LoVo (cell line): Measurements from ENCODE around the gene KIAA1755.

Source experiments
- DNase-seq: peaks from one replicate; pipeline ENCODE4 v3.0.0-alpha.2; 2016; ENCODE audit warnings: low spot score

The KIAA1755 gene

DNA sequence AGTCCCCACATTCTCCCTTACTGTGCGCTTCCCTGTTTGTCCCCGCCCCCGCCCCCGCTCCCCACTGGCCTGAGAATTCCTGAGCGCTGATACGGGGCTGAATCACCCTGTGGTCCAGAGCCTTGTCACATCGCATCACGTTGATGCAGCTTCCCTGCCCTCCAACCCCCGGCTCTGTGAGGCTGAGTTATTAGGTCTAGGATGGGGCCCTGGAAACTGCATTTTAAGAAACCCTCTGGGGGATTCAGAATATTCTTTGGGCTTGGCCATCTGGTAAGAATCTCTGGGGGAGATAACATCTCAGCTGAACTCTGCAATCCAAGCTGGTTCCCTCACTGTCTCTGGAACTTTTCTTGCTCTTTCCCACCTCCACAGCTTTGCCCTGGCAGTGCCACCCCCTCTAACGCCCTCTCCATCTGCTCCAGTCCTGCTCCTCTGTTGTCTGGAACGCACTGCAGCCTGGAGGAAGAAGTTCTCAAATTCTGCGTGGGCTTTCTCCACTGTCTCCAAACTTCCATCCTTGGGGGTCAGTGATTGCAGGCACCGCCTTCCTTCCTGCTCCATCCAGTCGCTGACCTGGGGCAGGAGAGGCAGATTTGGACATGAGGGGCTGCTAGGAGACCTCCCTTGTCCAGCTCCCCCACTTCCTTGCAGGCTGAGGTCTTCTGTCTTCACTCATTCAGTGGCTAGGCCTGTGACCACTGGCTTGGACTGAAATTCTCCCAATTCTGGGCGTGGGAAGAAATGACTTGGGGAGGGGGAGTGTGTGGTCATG is 42.6 kb downstream of the KIAA1755 start:
- peak; percentile 23 for DNase-seq

DNA sequence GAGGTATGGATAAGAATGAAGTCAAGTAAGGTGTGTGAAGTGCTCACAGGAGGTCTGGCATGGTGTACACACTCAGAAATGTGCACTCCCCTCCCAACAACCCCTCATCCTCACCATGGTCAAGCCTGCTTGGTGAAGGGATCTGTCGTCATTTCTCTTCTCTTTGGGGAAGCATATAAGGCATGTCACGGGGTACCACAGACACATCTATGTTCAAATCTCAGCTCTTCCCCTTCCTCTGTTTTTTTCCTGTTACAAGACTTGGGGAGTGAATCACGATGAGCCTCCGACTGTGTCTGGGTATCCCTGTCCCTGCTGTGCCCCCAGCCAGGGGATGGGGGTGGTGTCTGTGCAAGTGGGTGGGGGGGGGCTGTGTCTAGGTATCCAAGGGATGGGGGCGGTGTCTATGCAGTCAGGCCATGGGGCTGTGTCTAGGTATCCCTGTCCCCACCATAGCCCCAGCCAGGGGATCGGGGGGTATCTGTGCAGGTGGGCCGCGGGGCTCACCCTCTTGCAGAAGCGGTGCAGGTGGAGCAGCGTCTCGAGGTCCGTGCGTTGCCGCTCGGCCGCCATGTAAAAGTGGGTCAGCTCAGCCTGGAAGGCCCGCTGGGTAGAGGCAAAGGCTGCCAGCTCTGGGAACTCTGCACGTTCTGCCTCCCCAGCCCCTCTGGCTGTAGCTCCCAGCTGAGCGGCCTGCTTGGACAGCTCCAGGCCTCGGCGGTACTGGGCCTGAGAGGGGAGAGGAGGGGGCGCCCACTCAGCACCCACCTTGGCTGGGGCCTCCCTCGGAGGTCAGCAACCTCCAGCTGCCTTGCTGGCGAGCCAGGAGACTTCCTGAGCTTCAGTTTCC is 43.6 kb downstream of the KIAA1755 start:
- no peak for DNase-seq

DNA sequence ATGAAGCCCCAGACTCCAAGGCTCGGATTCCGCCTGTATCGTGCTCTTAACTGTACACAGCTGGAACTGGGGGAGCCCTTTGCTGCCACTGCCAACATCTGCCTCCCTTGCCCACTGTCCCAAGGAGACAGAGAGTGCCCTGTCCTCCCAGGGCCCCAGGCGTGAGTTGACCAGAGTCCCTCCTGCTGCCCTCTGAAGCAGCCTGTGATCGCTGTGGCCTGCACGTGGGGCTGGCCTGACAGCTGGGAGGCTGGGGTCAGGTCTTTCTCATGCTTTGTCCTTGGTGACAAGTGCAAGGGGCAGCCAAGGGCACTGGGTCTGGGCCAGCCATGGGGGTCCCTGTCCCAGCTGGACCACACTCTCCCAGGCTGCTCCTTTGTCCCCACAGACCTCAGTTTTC is 44.3 kb downstream of the KIAA1755 start:
- DNase-seq = no peak

DNA sequence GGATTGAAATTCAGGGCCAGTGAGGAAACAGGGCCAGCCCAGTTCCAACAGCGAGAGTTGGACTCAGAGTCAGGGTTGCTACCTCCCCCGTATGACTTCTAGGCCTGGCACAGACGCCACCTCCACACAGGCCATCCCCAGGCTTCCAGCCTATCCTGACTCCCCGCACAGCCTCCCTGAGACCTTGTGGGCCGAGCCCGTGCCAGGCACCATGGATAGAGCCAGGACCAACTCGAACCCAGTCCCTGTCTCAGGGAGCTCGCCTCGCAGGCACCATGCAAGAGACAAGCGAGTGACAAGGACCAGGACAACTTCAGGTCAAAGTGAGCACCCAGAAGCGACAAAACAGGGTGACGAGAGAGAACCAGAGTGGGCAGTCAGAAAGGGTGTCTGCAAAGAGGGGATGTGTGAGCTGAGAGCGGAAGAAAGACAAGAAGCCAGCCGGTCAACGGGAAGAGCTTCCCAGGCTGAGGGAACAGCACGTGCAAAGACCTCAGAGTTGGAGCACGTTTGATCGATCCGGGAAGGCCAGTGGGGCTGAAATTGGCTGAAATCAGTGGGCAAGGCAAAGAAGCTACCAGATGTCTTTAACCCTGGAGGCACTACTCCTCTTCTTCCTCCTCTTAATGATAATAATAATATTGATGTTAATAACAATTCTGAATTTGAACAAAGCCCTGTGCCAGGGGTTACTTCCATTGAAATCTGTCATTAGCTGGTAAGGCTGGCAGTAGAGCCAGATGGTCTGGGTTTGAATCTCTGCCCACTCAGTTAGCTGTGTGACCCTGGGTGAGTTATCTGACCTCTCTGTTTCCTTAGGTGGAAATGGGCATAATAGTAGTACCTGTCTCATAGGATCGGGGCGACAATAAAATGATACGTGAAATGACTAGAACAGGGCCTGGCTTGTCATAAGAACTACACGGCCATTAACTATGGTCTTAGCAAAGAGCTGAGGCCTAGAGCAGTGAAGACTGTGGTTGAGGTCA is 45.0 kb downstream of the KIAA1755 start:
- DNase-seq = no peak

DNA sequence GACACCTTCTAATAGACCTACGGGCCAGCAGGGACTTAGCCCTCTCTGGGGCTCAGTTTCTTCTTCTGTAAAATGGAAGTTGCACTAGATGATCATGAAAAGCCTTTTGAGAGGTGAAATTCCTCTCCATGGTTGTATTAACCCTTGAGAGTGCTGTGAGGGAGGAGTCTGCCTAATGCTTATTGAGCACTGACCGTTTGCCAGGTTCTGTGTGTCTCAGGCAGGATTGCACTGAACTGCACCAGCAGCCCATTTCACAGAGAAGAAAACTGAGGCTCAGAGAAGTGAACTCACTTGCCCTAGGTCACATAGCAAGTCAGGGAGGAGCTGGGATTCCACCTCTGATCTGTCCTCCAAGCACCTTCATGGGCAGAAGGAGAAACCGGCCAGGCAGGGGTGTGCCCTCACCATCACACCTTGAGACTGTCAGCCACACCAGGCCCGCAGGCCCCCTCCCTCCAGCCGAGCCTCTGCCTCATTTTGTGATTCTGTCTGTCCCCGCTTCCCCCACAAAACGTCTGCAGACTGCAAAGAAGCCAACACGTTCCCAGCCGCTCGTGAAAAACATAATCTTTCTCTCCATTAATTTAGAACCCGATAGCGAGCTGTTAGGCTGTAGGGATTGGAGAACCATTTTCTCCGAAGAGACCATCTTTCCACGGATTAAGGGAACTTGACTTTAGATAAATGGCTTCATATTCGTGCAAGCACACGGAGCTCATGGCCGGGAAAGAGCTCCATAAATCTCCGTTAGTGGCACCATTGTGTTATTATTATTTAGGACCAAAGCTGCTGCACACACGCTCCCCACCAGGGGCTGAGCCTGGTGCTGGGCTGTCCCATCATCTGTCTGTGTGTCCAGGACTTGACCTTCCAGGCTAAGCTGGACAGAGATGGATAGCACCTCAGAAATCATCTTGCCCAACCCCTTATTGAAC is 46.0 kb downstream of the KIAA1755 start:
- no peak for DNase-seq

DNA sequence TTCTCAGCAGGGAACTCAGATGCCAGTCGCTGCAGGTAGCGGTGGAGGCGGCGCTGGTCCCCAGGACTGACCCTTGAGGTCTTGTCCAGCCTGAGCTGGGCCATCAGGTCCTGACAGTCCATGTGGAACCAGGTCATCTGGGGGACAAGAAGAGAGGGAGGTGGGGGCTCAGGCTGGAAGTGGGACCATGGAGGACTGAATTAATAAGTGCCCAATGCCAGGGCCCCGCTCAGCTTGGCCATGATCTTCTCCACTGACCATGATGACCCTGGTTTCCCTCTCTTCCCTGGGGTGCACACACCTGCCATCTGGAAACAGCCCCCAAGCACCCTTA is 47.0 kb downstream of the KIAA1755 start:
- no peak for DNase-seq

DNA sequence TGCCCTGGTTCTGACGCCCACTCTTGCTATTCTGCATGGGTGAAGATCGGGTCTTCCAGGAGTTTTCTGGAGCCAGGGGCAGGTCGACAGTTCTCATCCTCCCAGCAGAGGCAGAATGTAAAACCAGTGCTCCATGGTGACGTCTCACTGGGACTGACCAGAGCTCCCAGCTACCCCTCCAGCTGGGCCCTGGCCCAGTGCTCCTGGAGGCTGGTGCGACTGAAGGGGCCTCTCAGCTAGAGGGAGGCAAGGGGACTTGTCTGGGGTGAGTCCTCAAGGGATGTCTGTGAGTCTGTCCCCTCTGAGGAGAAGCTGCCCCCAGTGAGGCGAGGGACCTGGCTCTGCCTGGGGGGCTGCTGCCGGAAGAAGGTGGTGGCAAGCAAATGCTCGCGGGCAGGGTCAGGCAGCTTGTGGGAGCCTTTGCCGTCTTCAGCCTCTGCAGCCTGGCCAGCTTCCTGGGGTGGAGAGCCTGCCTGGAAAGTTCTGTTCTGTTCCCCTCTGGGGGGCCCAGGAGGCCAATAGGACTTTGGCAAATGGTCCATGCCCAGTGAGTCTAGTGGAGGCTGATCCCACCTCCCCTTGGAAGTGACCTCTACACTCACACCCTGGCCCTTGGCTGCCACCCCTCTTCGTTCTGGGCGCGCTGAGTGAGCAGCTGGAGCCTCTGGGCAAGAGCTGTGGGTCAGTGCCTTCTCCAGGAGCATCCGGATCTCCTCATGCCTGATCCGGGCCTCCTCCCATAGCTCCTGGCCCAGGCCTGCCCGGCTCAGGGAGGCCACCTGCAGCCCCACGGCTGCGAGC is 47.5 kb downstream of the KIAA1755 start:
- no peak for DNase-seq

DNA sequence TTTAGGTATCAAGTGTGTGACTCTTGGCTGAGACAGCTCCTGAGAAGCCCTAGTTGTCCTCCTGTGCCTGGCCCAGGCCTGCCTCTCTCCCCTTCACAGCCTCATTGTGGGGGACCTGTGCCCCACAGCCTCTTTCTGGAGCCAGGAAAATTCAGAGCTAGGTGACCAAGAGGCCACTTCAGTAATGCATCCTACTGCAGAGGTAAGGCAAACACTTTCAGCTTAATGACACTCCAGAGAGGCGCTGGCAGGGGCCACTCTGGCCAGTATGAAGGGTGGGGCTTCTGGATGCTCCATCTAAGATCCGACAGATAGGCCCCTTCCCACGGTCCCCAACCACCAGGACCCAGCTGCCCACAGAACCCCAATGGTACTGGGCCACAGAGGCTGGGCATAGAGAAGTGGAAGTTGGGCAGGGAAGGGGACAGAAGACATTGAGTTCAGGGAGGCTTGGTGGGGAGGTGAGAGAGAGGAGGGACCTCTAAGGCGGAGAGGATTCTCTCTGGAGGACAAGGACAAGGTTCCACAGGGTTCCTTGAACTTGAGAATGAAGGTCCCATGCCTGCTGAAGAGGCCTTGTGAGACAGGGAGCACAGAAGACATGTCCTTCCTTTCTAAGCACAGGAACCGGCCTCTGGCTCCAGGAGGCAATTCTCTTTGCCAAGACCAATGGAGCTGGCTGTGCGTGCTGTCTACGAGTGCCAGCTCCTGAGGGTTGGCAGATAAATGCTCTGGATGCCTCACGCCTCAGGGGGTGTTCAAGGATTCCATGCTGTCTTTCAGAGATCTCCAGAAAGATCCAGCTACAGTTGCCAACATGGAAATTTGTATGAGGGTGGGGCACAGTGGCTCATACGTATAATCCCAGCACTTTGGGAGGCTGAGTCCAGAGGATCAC is 49.1 kb downstream of the KIAA1755 start:
- DNase-seq = no peak

DNA sequence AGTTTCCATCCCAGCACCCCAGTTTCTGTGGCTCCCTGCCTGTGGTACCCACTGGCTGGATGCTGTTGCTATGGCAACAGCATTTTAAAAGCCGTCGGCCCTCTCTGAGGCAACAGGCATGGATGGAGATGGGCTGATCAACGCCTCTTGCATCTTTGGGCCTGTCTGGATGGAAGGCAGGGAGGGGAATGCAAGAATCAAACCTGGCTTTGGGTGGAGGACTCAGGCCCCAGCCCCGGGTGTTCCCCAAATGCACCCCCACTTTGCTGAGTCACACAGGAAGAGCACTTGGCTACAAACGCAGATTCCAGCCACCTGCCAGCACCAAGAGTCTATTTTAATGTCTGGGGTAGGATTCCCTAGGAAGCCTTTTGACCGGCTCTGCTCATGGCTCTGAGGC is 49.8 kb downstream of the KIAA1755 start:
- DNase-seq = no peak

DNA sequence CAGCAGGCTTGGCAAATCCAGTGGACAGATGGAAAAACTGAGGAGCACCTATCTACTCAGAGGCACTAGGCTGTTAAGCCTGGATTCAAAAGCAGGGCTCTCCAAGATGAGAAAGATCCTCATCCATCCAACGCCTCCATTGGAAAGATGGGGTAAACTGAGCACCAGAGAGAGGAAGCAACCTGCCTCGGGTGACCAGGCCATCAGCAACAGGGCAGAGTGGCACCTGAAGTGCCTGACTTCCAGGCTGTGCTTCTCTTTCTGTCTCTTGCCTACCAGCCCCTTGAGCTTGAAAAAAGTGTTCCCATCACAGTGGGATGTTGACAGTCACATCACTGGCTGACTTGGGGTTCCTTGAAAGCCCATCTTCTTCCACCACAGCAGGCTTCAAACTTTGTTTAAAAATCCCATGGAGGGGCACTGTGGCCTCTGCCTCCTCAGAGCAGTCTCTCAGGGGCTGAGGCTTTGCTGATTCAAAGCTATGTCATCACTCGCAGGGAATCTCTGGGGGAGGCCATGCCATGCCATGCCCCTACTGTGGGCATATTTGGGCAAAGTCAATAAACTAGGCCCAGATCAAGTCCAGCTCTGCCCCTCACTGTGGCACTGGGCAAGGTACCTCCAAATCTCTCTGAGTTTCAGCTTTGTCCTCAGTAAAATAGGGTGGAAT is 50.7 kb downstream of the KIAA1755 start:
- no peak for DNase-seq

DNA sequence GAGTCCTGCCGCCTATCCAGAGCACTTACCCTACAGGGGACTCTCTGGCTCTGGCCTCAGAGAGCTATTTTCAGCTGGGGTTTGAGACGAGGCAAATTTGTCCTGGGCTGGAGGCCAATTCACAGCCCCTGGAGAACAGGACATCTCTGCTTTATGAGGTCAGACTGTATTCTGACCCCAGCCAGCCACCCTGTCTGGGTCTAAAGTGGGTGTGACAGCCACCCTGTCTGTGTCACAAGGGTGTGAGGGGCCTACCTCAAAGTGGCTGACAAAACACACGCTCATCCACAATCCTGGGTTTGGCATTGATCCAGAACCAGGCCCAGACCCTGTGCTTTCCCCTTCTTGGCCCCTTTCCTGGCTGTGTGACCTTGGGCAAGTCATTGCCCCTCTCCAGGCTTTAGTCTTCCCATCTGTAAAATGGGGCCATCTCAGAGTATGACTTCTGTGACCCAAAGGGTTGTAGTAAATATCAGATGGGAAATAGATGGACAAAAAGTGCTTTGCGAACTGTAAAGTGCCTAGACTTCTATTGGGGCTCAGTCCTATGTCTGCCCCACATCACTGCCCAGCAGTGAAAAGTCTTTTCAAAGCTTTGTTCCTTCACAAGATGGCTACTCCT is 51.4 kb downstream of the KIAA1755 start:
- DNase-seq = no peak

DNA sequence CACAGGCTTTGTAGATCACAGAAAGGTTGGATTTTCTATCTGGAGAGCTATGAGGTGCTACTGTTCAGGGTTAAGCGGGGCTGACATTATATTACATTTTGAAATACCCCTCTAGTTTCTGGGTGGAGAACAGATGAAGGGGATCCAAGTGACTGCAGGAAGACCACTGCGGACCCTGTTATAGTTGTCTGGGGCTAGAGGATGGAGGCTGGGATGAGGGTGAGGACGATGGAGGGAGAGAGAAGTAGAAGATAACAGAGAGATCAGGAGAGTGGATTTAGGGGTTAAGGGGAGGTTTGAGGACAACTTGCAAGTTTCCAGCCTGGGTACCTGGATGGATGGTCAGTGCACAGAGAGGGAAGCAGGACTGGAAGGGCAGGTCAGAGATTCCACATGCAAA is 52.0 kb downstream of the KIAA1755 start:
- no peak for DNase-seq

DNA sequence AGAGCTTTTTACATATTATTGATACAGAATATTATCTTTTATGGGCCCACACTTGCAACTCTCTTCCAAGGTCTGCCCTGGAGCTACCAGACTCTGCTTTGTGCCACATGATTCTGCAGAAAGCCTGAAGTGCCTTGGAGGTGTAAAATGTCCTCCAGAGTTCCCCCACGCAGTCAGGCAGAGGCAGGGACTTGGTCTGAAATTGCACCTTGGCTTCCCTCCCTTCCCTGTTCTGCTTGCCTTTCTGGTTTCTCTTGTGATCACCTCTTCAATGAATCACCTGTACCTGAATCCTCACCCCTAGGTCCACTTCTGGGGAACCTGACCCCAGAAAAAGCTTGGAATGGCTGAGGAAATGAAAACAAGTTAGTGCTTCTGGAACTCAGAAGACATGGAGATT is 52.4 kb downstream of the KIAA1755 start:
- DNase-seq = no peak

DNA sequence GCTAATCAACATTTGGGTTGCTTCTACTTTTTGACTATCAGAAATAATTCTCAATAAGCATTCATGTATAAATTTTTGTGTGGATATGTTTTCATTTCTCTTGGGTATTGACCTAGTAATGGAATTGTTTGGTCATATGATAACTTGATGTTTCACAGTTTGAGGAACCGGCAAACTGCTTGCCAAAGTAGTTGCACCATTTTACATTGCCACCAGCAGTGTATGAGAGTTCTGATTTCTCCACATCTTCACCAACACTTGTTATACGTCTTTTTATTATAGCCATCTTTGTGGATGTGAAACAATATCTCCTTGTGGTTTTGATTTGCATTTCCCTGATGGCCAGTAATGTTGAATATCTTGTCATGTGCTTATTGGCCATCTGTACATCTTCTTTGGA is 52.9 kb downstream of the KIAA1755 start:
- DNase-seq = no peak

DNA sequence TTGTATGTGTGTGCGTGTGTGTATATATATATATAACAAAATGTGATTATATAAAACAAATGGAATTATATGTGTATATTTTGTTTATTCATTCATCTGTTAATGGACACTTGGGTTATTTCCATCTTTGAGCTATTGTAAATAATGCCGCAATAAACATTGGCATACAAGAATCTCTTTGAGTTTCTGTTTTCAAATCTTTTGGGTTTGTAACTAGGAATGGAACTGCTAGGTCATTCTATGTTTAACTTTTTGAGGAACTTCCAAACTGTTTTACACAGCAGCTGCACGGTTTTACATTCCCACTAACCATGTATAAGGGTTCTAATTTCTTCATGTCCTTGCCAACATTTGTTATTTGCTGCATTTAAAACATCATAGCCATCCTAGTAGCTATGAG is 55.5 kb downstream of the KIAA1755 start:
- no peak for DNase-seq

DNA sequence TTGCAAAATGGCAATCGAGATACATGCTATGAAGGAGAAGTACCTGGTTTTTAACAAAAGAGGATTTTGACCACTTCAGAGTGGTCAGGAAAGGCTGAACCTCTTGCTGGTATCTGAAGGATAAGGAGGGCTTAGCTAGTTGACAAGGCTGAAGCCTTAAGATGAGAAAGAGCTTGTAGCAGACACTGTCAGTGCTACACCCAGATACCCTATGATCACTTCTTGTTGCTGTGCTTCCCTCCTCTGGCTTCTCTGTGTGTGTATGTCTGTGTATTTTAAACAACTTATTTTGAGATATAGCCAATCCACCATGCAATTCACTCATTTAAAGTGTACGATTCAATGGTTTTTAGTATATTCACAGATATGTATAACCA is 56.6 kb downstream of the KIAA1755 start:
- DNase-seq = no peak

DNA sequence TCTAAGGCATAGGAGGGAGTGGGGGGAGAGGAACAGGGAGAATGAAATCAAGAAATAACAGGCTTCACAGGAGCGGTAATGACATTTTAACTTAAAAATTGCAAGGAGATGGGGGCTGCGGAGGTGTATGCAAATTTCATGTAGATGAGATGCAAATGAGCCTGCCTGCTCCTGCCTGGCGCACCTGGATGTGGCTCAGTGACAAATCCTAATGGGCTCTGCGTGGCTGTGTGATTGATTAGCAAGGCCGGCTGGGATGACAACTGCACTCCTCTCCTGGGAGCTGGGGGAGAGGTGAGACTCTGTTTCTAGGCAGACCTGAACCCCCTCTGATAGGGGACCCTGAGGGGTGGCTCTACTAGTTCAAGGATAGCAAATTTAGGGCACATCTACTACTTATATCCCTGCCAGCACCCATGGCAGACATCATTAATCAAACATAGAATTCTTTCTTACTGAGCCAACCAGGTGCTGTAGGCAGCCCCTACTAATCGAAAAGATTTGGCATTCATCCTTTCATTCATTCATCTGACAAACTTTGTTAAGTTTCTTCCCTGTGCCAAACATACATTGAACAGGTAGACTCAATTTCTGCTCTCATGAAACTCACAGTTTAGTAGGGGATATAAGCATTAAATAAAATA is 57.1 kb downstream of the KIAA1755 start:
- DNase-seq = no peak

DNA sequence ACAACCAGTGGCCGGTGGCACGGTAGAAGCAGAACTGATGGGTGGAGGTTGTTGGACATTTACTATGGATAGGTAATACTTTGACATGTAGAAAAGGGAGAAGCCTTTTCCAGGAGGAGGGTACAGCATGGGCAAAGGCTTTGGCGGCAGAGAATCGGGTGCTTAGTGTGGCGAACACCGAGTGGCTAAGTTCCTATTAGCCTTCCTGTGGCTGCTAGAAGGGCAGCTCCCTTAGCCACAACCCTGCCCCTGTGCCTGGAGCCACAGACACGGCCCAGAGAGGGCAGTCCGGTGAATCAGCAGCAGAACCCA is 57.6 kb downstream of the KIAA1755 start:
- no peak for DNase-seq
